ENCODE results near the gene NFATC1. TPM values are rescaled to one million over a fixed set of nuclear protein-coding genes. Genes with fewer than 3 reads are reported as not detected.

NFATC1 gene
- total RNA-seq, 1 donor from 2014 or later = 6.1 TPM

DNA sequence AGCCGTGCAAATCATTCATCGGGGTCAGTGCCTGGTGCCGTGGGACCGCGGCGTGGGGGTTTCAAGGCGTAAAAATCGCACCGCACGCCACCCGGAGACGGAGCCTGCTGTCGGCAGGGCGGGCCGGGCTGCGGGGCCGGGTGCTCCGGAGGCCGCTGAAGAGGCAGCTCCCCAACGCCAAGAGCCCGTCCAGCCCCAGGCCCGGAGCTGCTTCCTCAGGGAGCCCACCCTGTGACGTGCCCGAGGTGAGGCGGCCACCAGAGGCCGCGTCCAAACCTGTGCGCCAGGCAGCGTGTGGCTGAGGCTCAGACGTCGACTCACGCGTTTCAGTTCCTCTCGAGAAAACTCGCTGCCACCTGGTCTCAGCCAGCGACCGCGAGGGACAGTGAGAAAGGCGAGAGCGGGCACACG is 98.1 kb downstream of the NFATC1 start:
- Mint-ChIP-seq H3K27ac (no peak overlapping the region), H3K9me3 (peaks cover 11% of the 10 kb centered on the region), H3K4me1 (ENCODE audit: unreplicated experiment) (peaks cover 5% of the 10 kb centered on the region), H3K36me3 (peaks cover 7% of the 10 kb centered on the region), H3K4me3 (no peak overlapping the region), H3K27me3 (no peaks in the 10 kb centered on the region)
- peak; percentile 64 for DNase-seq (ENCODE audit: extremely low spot score, unreplicated experiment)
- TF ChIP-seq CTCF (conservative IDR thresholded peaks at IDR 0.05) = no peak

- peak; percentile 43 for DNase-seq (ENCODE audit: extremely low spot score, unreplicated experiment)
- TF ChIP-seq CTCF (conservative IDR thresholded peaks at IDR 0.05) = no peak
Measured at GRCh38 chr18:79494936-79495335, 99.2 kb downstream of the NFATC1 start.

DNA sequence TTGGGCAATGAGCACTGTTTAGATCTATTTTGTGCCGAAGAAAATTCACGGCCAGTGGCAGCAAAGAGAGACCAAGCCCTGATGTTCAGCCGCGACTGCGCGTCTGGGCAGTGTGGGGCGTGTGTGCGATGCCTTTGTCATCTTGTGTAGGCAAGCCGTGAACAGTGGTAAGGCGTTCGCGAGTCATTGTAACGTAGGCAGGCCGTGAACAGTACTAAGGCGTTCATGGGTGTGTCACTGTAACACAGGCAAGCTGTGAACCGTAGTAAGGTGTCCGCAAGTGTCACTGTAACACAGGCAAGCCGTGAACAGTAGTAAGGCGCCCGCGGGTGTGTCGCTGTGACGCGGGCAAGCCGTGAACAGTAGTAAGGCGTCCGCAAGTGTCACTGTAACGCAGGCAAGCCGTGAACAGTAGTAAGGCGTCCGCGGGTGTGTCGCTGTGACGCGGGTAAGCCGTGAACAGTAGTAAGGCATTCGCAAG is 99.9 kb downstream of the NFATC1 start:
- H3K27me3 Mint-ChIP-seq = no peaks in the 10 kb centered on the region
- DNase-seq (ENCODE audit: extremely low spot score, unreplicated experiment) = peak; percentile 45
- no peak overlapping the region for H3K4me3 Mint-ChIP-seq
- peaks cover 20% of the 10 kb centered on the region for H3K9me3 Mint-ChIP-seq
- H3K4me1 Mint-ChIP-seq (ENCODE audit: unreplicated experiment) = peaks cover 5% of the 10 kb centered on the region
- no peak for TF ChIP-seq CTCF (conservative IDR thresholded peaks at IDR 0.05)
- H3K36me3 Mint-ChIP-seq = peaks cover 7% of the 10 kb centered on the region
- no peak overlapping the region for H3K27ac Mint-ChIP-seq

More at GRCh38 chr18:79494936-79495335, 99.2 kb downstream of the NFATC1 start:
- Mint-ChIP-seq H3K27me3 (no peaks in the 10 kb centered on the region), H3K36me3 (peaks cover 7% of the 10 kb centered on the region), H3K9me3 (peaks cover 20% of the 10 kb centered on the region), H3K4me3 (no peak overlapping the region), H3K4me1 (ENCODE audit: unreplicated experiment) (peaks cover 5% of the 10 kb centered on the region), H3K27ac (no peak overlapping the region)

DNA sequence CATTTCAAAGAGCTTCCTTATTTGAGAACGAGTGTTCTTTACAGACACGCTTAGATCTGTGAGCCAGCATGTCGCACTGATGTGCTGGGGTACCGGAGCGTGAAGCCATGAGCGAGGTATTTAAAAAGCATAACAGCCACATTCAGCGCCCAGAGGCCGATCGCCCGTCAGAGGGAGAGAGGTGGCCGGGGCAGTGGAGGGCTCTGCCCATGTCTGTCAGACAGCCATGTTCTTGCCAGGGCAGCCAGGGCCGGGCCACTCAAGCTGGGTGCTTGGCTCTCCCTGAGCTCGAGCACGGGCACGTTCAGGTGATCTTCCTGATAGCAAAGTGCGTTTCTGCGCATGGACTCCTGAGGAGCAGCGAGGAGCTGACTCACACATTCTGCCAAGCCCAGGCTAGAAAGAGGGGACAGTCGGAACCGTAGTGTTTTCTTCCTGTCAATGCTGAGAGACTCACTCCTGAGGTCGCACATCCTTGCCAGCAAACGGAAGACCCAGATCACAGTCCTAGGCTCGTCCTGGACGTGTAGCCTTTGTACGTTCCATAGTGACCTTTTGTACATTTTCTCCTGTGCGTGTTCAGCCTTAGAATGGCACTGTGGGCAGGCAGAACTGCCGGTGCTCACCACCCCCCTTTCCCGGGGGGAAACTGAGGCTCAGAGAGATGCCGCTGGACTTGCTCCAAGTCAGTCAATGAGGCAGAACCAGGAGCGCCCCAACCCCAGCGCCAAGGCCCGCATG is 100.7 kb downstream of the NFATC1 start:
- H3K27ac Mint-ChIP-seq = no peak overlapping the region
- H3K27me3 Mint-ChIP-seq = no peaks in the 10 kb centered on the region
- H3K4me3 Mint-ChIP-seq = no peak overlapping the region
- H3K9me3 Mint-ChIP-seq = peaks cover 20% of the 10 kb centered on the region
- peaks cover 7% of the 10 kb centered on the region for H3K36me3 Mint-ChIP-seq
- no peak for TF ChIP-seq CTCF (conservative IDR thresholded peaks at IDR 0.05)
- DNase-seq (ENCODE audit: extremely low spot score, unreplicated experiment) = peak; percentile 62
- H3K4me1 Mint-ChIP-seq (ENCODE audit: unreplicated experiment) = peaks cover 5% of the 10 kb centered on the region

- H3K36me3 Mint-ChIP-seq = peaks cover 7% of the 10 kb centered on the region
- TF ChIP-seq CTCF (conservative IDR thresholded peaks at IDR 0.05) = no peak
- peaks cover 5% of the 10 kb centered on the region for H3K4me1 Mint-ChIP-seq (ENCODE audit: unreplicated experiment)
- peak; percentile 64 for DNase-seq (ENCODE audit: extremely low spot score, unreplicated experiment)
- peaks cover 20% of the 10 kb centered on the region for H3K9me3 Mint-ChIP-seq
- H3K27ac Mint-ChIP-seq = no peak overlapping the region
- no peak overlapping the region for H3K4me3 Mint-ChIP-seq
- H3K27me3 Mint-ChIP-seq = no peaks in the 10 kb centered on the region
Measured at GRCh38 chr18:79496978-79497637, 101.4 kb downstream of the NFATC1 start.

Measured in type B pancreatic cell (in vitro differentiated cells).